ENCODE results near the gene C2CD4D.

C2CD4D gene

GRCh38 chr1:151831605-151832004, 8.0 kb downstream of the C2CD4D start, which contains the start of gene RORC:
Gene RORC, minus strand, starts transcription at chr1:151831802. Its CDS starts 38 bp downstream, at chr1:151831764.
- H3K4me3 ChIP-seq (ENCODE audit: low read length): no peak within 1 kb of the TSS
- no peaks in the 10 kb centered on the region for H3K36me3 ChIP-seq (ENCODE audit: insufficient read depth, low read depth, low read length)
- no peak within 1 kb of the TSS for H3K27ac ChIP-seq (ENCODE audit: low read length)
- H3K27me3 ChIP-seq (ENCODE audit: insufficient read depth, low read length): peaks cover 1% of the 10 kb centered on the region
- H3K9me3 ChIP-seq (ENCODE audit: insufficient read depth, low read depth, low read length): no peaks in the 10 kb centered on the region
- H3K9ac ChIP-seq (ENCODE audit: low read depth, low read length): no peak within 1 kb of the TSS
- H3K4me1 ChIP-seq (ENCODE audit: insufficient read depth, low read length): peaks cover 21% of the 10 kb centered on the region

GRCh38 chr1:151831256-151831591, 8.4 kb downstream of the C2CD4D start:
- H3K27me3 ChIP-seq (ENCODE audit: insufficient read depth, low read length): no peaks in the 10 kb centered on the region
- H3K4me3 ChIP-seq (ENCODE audit: low read length): no peak overlapping the region
- no peak overlapping the region for H3K27ac ChIP-seq (ENCODE audit: low read length)
- H3K36me3 ChIP-seq (ENCODE audit: insufficient read depth, low read depth, low read length): no peaks in the 10 kb centered on the region
- H3K4me1 ChIP-seq (ENCODE audit: insufficient read depth, low read length): peaks cover 24% of the 10 kb centered on the region
- no peak overlapping the region for H3K9ac ChIP-seq (ENCODE audit: low read depth, low read length)
- H3K9me3 ChIP-seq (ENCODE audit: insufficient read depth, low read depth, low read length): no peaks in the 10 kb centered on the region

DNA sequence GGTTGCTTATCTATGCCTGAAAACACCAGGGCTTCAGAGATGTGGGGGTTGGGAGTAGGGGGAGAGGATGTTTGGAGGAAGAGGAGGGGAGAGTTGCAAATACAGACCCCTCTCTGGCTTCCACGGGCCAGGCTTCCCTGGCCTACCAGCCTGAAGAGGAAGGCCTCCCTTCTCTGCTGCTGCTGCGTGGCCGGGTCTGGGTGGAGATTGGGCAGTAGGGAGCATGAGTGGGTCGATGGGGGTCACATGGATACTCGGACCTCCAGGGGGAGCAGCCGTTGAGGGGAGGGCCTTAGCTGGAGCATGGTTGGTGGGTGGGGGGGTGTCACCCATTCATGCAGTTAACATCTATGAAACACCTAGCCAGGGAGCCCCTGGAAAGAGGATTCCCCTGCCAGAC, 9.6 kb downstream of the C2CD4D start:
- peaks cover 28% of the 10 kb centered on the region for H3K4me1 ChIP-seq (ENCODE audit: insufficient read depth, low read length)
- no peak overlapping the region for H3K9ac ChIP-seq (ENCODE audit: low read depth, low read length)
- H3K4me3 ChIP-seq (ENCODE audit: low read length): no peak overlapping the region
- no peak overlapping the region for H3K27ac ChIP-seq (ENCODE audit: low read length)
- no peaks in the 10 kb centered on the region for H3K36me3 ChIP-seq (ENCODE audit: insufficient read depth, low read depth, low read length)
- no peaks in the 10 kb centered on the region for H3K27me3 ChIP-seq (ENCODE audit: insufficient read depth, low read length)
- no peaks in the 10 kb centered on the region for H3K9me3 ChIP-seq (ENCODE audit: insufficient read depth, low read depth, low read length)

DNA sequence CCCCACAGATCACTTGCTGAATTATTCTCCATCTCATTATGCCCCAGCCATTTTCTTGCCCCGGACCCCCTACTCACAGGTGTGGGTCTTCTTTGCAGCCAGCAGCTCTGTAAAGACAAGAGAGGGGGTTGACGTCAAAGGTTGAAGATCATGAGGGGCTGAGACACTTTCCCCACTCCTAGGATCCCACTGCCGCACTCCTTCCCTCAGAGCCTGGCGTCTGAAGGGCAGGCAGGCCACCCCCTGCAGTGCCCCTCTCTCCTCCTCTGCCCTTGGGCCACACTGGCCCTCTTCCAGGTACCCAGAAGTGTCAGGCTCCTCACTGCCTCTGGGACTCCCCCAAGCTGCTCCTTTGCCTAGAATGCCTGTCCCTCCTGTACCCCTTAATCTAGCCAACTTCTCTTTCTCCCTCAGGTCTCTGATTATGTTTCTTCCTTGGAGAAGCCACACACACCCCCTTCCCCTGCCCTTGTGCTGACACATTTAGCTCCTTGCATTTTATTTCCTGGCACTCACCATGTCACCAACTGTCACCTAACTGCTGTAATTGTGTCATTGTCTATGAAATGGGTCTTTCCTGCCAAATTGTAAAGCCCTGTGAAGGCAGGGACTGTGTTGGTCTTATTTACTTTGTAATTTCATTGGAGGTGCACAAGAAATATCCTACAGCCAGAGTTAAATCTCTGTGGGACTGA, 10.1 kb downstream of the C2CD4D start:
- Histone ChIP-seq H3K27ac (ENCODE audit: low read length) (no peak overlapping the region), H3K4me1 (ENCODE audit: insufficient read depth, low read length) (peaks cover 28% of the 10 kb centered on the region), H3K9ac (ENCODE audit: low read depth, low read length) (0 out of 2 replicates have a peak overlapping the region, but pooled peaks have one; percentile 1), H3K36me3 (ENCODE audit: insufficient read depth, low read depth, low read length) (no peaks in the 10 kb centered on the region), H3K27me3 (ENCODE audit: insufficient read depth, low read length) (no peaks in the 10 kb centered on the region), H3K4me3 (ENCODE audit: low read length) (no peak overlapping the region), H3K9me3 (ENCODE audit: insufficient read depth, low read depth, low read length) (no peaks in the 10 kb centered on the region)

DNA sequence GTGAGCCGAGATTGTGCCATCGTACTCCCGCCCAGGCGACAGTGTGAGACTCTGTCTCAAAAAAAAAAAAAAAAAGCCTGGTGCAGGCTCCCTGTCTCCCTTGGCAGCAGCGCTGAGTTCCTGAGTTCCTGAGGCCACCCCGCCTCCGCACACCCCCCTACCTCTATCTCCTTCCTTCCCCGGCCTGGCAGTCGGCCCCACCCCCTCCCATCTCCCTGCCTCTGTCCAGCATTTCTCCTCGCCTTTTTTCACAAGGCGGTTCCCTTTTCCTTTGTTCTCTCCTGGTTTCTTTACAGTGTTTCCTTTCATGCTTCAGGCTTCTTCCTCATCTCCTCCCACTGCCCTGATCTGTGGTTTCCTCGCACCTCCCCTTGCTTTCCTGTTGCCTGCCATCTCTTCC, 10.7 kb downstream of the C2CD4D start:
- H3K4me3 ChIP-seq (ENCODE audit: low read length): no peak overlapping the region
- no peak overlapping the region for H3K27ac ChIP-seq (ENCODE audit: low read length)
- H3K9me3 ChIP-seq (ENCODE audit: insufficient read depth, low read depth, low read length): no peaks in the 10 kb centered on the region
- peaks cover 28% of the 10 kb centered on the region for H3K4me1 ChIP-seq (ENCODE audit: insufficient read depth, low read length)
- H3K9ac ChIP-seq (ENCODE audit: low read depth, low read length): 0 out of 2 replicates have a peak overlapping the region, but pooled peaks have one; percentile 1
- H3K27me3 ChIP-seq (ENCODE audit: insufficient read depth, low read length): no peaks in the 10 kb centered on the region
- H3K36me3 ChIP-seq (ENCODE audit: insufficient read depth, low read depth, low read length): no peaks in the 10 kb centered on the region

DNA sequence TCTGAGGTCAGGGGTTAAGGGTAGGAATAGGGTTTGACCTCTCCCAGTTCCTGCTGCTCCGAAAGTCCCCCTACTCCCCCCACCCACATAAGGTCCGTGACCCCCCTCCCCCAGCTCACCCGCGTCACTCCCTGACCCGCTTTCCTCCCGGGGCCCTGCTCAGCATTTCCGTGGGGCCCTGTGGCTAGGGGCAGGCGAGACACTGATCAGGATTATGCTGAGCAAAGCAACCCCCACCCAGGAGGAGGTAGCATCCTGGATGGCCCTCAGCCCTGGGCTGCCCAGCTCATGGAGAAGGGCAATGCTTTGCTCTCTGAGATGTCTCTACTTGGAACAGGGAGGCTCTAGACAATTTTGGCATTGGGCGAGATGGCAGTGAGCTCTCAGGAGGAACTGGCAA, 11.8 kb downstream of the C2CD4D start:
- H3K36me3 ChIP-seq (ENCODE audit: insufficient read depth, low read depth, low read length): no peaks in the 10 kb centered on the region
- no peak overlapping the region for H3K9ac ChIP-seq (ENCODE audit: low read depth, low read length)
- no peak overlapping the region for H3K4me3 ChIP-seq (ENCODE audit: low read length)
- H3K27me3 ChIP-seq (ENCODE audit: insufficient read depth, low read length): no peaks in the 10 kb centered on the region
- no peak overlapping the region for H3K27ac ChIP-seq (ENCODE audit: low read length)
- peaks cover 30% of the 10 kb centered on the region for H3K4me1 ChIP-seq (ENCODE audit: insufficient read depth, low read length)
- no peaks in the 10 kb centered on the region for H3K9me3 ChIP-seq (ENCODE audit: insufficient read depth, low read depth, low read length)

GRCh38 chr1:151825751-151826660, 13.6 kb downstream of the C2CD4D start:
- Histone ChIP-seq H3K27ac (ENCODE audit: low read length) (no peak overlapping the region), H3K27me3 (ENCODE audit: insufficient read depth, low read length) (no peaks in the 10 kb centered on the region), H3K4me3 (ENCODE audit: low read length) (peak overlapping the region; percentile 1; the same call in 1 of the 2 replicates), H3K4me1 (ENCODE audit: insufficient read depth, low read length) (peaks cover 35% of the 10 kb centered on the region), H3K36me3 (ENCODE audit: insufficient read depth, low read depth, low read length) (no peaks in the 10 kb centered on the region), H3K9me3 (ENCODE audit: insufficient read depth, low read depth, low read length) (no peaks in the 10 kb centered on the region), H3K9ac (ENCODE audit: low read depth, low read length) (no peak overlapping the region)

GRCh38 chr1:151825204-151825603, 14.4 kb downstream of the C2CD4D start:
- Histone ChIP-seq H3K9ac (ENCODE audit: low read depth, low read length) (no peak overlapping the region), H3K27me3 (ENCODE audit: insufficient read depth, low read length) (no peaks in the 10 kb centered on the region), H3K4me3 (ENCODE audit: low read length) (no peak overlapping the region), H3K9me3 (ENCODE audit: insufficient read depth, low read depth, low read length) (no peaks in the 10 kb centered on the region), H3K4me1 (ENCODE audit: insufficient read depth, low read length) (peaks cover 33% of the 10 kb centered on the region), H3K36me3 (ENCODE audit: insufficient read depth, low read depth, low read length) (no peaks in the 10 kb centered on the region), H3K27ac (ENCODE audit: low read length) (no peak overlapping the region)

DNA sequence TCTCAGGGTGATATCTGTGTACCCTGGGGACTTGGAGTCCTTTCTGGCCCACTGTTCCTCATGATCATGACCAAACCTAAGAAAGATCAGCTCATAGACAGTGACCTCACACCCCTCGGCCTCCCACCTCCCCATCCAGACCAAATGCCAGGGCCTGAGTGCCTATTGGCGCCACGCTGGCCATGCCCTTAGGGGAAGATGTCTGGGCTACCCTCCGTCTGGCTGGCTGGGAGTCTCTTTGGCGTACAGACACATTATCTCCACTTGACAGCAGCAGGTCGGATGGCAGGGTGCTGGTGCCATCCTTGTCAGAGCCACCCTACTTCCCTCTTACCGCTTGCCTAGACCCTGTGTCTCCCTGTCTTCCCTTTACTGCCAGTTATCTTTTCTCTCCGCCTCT, 16.4 kb downstream of the C2CD4D start:
- Histone ChIP-seq H3K27ac (ENCODE audit: low read length) (no peak overlapping the region), H3K9ac (ENCODE audit: low read depth, low read length) (no peak overlapping the region), H3K4me1 (ENCODE audit: insufficient read depth, low read length) (peaks cover 17% of the 10 kb centered on the region), H3K27me3 (ENCODE audit: insufficient read depth, low read length) (no peaks in the 10 kb centered on the region), H3K9me3 (ENCODE audit: insufficient read depth, low read depth, low read length) (no peaks in the 10 kb centered on the region), H3K36me3 (ENCODE audit: insufficient read depth, low read depth, low read length) (no peaks in the 10 kb centered on the region), H3K4me3 (ENCODE audit: low read length) (no peak overlapping the region)

- Histone ChIP-seq H3K9me3 (ENCODE audit: insufficient read depth, low read depth, low read length) (no peaks in the 10 kb centered on the region), H3K9ac (ENCODE audit: low read depth, low read length) (no peak overlapping the region), H3K4me3 (ENCODE audit: low read length) (no peak overlapping the region), H3K27ac (ENCODE audit: low read length) (no peak overlapping the region), H3K4me1 (ENCODE audit: insufficient read depth, low read length) (peaks cover 14% of the 10 kb centered on the region), H3K27me3 (ENCODE audit: insufficient read depth, low read length) (no peaks in the 10 kb centered on the region), H3K36me3 (ENCODE audit: insufficient read depth, low read depth, low read length) (no peaks in the 10 kb centered on the region)
These were observed 17.2 kb downstream of the C2CD4D start for GRCh38 chr1:151822404-151822803.

DNA sequence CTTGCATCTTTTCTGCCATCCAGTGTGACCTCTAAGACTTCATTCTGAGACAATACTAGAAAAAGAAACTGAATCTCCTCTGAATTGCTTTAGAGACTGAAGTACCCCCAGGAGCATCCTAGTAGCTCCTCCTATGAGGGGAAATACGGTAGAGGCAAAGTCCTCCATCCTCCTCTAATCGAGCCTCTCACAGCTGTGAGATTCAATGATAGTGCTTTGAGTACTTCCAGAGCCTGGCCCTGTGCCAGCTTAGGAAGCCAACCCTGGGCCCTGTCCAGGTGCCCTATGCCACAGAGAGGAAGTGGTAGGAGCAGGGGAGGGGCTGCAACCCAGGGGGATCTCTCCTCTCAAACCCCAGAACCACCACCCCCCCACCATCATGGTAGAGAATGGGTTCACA, 18.7 kb downstream of the C2CD4D start:
- no peaks in the 10 kb centered on the region for H3K36me3 ChIP-seq (ENCODE audit: insufficient read depth, low read depth, low read length)
- no peaks in the 10 kb centered on the region for H3K9me3 ChIP-seq (ENCODE audit: insufficient read depth, low read depth, low read length)
- no peak overlapping the region for H3K27ac ChIP-seq (ENCODE audit: low read length)
- H3K4me3 ChIP-seq (ENCODE audit: low read length): no peak overlapping the region
- no peak overlapping the region for H3K9ac ChIP-seq (ENCODE audit: low read depth, low read length)
- H3K27me3 ChIP-seq (ENCODE audit: insufficient read depth, low read length): no peaks in the 10 kb centered on the region
- peaks cover 10% of the 10 kb centered on the region for H3K4me1 ChIP-seq (ENCODE audit: insufficient read depth, low read length)

All from iPS-20b (cell line).